Stimulated activated CD8-positive, alpha-beta memory T cell treated with anti-CD3 and anti-CD28 coated beads, Interleukin-4, amount 100 ng/mL, for 1 hour (primary cell): ENCODE results near the gene BAZ2B.
"Not testable (repeated sequence)": the region's sequence is repeated elsewhere in the genome, so short reads cannot be mapped to it uniquely, and the experiment has no call there.

Experiments
- DNase-seq, 2 donors: peaks; one replicate each; pipeline ENCODE4 v3.0.0-alpha.2; 2020; ENCODE audit warnings: low read depth in 2 of 2, low spot score in 1 of 2

BAZ2B gene, protein sequence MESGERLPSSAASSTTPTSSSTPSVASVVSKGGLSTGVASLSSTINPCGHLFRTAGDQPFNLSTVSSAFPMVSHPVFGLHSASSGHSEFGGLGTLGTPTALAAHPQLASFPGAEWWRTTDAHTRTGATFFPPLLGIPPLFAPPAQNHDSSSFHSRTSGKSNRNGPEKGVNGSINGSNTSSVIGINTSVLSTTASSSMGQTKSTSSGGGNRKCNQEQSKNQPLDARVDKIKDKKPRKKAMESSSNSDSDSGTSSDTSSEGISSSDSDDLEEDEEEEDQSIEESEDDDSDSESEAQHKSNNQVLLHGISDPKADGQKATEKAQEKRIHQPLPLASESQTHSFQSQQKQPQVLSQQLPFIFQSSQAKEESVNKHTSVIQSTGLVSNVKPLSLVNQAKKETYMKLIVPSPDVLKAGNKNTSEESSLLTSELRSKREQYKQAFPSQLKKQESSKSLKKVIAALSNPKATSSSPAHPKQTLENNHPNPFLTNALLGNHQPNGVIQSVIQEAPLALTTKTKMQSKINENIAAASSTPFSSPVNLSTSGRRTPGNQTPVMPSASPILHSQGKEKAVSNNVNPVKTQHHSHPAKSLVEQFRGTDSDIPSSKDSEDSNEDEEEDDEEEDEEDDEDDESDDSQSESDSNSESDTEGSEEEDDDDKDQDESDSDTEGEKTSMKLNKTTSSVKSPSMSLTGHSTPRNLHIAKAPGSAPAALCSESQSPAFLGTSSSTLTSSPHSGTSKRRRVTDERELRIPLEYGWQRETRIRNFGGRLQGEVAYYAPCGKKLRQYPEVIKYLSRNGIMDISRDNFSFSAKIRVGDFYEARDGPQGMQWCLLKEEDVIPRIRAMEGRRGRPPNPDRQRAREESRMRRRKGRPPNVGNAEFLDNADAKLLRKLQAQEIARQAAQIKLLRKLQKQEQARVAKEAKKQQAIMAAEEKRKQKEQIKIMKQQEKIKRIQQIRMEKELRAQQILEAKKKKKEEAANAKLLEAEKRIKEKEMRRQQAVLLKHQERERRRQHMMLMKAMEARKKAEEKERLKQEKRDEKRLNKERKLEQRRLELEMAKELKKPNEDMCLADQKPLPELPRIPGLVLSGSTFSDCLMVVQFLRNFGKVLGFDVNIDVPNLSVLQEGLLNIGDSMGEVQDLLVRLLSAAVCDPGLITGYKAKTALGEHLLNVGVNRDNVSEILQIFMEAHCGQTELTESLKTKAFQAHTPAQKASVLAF (N-terminal part only)

DNA sequence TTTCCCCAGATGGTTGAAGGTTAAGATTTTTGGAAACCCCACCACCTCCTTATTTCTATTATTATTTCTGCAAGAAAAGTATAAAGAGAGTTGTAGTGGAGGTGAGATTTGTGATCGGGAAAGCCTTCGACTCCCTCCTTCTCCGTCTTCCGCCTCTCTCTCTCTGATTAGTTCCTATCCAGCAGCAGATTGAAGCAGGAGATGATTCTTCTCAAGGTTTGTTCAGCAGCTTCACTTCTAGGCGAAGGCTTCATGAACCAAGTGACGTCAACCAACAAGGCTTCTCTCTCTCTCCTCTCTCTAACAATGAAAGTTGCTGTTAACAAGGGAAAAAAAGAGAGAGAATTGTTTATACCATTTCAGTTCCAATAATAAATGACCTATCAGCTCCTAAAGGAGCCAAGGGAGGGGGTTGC lies at the start of gene BAZ2B:
Gene BAZ2B (minus strand): TSS at position 263 of the 416 bp plus-strand sequence. CDS start 137,829 bp downstream, outside the sequence.
- no peak for DNase-seq

DNA sequence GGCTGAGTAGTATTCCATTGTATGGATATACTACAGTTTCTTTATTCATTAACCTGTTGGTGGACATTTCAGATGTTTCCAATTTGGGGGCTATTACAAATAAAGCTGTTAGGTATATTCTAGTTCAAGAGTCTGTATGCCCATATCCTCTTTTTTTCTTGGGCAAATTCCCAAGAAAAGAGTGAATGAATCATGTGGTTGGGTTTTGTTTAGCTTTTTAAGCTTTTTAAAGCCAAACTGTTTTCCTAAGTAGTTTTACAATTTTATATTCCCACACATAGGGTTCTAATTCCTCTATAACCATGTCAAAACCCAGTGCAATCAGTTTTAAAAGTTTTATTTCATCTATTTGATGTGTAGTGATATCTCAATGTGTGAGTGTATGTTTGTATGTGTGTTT lies 44.9 kb upstream of the BAZ2B start:
- no peak for DNase-seq

DNA sequence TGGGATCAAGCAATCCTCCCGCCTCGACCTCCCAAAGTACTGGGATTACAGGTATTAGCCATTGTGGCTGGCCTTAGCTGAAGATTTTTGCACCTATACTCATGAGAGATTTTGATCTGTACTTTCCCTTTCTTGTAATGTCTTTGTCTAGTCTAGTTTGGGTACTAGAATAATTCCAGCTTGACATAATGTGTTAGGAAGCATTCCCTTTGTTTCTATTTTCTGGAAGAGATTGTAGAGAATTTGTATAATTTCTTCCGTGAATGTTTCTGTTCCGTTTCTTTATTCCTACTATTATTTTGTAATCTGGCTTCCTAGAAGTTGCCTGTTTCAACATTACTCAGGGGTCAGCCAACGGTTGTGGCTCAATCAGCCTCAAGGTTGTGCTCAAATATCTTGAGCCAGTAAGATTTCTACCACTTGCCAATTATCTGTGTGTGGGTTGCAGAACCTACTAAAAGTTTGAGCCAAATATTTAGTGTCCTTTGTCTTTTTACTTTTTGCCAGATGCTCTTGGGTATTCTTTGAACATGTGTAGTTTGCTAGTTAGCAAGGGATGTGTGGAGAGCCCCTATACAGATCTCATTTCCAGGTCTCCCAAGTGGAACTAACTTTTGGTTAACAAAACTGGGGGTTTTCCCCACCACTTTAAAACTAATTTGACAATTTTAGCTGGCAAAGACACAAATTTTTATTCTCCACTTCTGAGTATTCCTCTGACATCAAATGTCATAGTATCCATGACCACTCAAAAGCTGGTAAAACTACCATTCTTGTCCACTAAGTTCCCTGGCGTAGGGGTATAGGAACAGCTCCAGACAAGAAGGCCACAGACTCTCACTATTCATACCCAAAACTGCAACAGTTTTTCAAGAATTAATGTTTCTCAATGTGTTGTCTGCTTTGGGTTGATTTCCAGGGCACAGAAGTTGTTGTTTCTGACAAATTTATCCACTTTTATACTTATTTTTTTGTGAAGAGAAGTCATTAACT lies 42.8 kb upstream of the BAZ2B start:
- DNase-seq: no peak

DNA sequence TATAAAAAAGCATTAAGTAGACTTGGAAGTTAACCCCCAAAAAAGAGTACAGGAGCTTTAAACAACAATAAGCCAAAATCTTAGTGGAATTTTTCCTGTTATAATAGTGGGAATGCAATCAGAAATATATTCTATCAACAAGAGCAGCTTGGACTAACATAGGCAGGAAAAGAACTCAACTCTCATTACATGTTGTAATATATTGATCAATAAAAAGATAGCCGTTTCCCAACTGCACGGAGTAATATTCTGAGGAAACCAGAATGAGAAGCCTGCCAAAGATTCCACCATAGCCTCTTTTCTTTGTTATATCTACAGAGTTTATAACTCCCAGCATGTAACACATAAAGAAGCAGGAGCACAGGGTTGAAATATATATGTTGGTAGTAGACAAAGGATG lies 37.6 kb upstream of the BAZ2B start:
- DNase-seq: no peak

DNA sequence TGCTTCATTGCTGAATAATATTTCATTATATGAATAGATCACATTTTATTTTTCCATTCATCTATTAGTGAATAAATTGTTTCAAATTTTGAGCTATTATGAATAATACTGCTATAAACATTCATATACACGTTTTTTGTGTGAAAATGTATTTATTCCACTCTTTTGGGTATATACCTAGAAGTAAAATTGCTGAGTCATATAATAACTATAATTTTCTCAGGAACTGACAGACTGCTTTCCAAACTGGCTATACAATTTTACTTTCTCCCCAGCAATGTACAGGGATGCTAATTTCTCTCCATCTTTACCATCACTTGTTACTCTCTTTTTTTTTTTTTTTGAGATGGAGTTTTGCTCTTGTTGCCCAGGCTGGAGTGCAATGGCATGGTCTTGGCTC lies 35.5 kb upstream of the BAZ2B start:
- no peak for DNase-seq

DNA sequence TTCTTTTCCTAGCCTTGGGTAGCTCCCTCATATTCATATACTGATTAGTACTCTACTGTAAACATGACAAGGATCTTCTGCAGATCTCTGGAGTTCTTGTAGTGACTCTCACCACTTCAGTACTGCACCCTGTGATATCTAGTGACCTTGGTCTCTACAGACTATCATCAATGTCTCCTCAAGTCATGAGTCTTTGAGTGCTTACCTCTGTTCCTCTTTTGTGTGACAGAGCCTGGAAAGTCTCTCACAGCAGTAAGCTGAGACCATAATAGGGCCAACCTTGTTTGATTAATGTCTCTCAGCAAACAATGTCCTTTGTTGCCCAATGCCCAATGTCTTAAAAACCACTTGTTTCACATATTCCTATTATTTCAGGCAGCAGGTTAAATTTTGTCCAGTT lies 34.2 kb upstream of the BAZ2B start:
- no peak for DNase-seq

DNA sequence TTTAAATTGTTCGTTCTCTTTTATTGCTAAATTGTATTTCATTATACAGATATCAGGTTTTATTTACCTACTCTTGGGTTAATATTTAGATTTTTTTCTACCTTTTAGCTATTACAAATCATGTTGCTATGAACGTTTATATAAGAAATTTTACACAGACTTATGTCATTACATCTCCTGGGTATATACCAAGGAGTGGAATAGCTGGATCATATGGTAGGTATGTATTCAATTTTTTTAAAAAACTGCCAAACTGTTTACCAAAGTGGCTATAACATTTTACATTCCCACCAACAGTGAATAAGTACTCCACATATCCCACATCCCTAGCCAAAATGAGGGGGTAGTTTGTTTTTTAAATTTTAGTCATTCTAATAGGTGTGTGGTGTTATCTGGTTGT lies 32.3 kb upstream of the BAZ2B start:
- DNase-seq: no peak

DNA sequence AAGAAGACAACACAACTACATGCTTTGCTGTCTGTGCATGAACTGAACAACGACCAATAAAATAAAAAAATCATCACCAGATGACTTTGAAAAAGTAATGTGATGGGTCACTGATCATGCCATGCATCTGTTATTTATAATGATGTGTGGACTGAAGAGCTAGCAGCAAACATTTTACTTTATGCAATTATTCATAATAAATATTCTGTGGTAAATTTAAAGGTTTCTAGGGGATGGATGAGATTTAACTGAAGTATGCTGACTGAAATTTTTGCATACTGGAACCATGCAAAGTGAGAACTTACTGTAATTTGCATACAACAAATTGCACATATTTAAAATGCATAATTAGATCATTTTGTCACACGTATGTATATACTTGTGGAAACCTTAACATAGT lies 31.3 kb upstream of the BAZ2B start:
- DNase-seq: no peak

DNA sequence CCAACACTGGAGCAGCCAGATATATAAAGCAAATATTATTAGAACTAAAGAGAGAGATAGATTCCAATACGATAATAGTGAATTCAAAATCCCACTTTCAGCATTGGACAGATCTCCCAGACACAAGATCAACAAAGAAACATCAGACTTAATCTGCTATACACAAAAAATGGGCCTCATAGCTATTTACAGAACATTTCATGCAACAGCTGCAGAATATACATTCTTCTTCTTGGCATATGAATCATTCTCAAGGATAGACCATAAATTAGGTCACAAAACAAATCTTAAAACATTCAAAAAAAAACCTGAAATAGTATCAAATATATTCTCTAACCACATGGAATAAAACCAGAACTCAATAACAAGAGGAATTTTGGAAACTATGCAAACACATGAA lies 23.8 kb upstream of the BAZ2B start:
- DNase-seq: no peak

DNA sequence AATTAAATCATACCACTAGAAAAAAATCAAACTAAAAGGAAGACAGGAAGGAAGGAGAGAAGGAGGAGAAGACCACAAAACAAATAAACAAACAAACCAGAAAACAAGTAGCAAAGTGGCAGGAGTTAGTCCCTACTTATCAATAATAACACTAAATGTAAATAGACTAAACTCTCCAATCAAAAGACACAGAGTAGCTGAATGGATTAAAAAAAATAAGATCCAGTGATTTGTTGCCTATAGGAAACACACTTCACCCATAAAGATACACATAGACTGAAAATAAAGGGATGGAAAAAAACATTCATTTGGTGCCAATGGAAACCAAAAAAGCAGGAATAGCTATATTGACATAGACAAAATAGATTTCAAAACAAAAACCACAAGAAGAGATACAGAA lies 23.4 kb upstream of the BAZ2B start:
- no peak for DNase-seq

DNA sequence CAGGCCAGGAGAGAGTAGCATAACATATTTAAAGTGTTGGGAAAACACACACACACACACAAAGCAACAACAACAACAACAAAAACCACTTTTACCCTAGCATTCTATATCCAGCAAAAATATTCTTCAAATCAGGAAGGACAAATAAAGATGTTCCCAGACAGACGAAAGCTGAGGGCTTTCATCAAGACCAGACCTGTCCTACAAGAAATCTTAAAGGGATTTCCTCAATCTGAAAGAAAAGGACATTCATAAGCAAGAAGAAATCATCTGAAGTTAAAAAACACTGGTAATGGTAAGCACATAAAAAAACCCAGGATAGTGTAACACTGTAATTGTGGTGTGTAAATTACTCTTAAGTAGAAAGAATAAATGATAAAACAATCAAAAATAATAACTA lies 22.7 kb upstream of the BAZ2B start:
- DNase-seq: no peak

DNA sequence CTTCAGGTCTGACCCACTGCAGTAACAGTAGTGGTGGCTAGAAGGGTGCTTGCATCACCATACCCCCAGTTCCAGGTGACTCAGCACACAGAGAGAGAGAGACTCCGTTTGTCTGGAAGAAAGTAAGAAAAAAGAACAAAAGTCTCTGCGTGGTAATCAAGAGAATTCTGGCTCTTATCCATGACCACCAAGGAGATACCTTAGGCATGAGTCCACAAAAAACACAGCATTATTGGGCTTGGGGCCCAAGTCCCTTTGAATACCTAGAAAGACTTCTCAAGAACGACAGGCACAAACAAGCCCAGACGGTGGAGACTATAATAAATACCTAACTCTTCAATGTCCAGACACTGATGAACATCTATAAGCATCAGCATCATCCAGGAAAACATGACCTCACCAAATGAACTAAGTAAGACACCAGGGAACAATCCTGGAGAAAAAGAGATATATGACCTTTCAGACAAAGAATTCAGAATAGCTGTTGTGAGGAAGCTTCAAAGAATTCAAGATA lies 21.7 kb upstream of the BAZ2B start:
- DNase-seq: no peak

DNA sequence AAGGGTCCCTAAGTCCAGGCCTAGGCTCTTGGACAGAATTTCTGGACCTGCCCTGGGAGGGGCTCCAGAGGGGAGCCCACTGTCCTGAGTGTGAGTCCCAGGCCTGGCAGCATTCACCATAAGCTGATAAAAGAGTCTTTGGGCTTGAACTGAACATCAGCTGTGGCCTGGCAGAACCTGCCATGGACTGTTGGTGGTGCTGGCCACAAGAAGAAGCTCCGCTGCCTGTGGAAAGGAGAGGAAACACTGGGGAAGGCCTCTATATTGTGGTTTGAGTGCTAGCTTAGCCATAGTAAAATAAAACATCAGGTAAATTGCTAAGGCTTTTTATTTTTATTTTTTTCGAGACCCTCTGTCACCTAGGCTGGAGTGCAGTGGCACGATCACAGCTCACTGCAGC lies 20.9 kb upstream of the BAZ2B start:
- no peak for DNase-seq

DNA sequence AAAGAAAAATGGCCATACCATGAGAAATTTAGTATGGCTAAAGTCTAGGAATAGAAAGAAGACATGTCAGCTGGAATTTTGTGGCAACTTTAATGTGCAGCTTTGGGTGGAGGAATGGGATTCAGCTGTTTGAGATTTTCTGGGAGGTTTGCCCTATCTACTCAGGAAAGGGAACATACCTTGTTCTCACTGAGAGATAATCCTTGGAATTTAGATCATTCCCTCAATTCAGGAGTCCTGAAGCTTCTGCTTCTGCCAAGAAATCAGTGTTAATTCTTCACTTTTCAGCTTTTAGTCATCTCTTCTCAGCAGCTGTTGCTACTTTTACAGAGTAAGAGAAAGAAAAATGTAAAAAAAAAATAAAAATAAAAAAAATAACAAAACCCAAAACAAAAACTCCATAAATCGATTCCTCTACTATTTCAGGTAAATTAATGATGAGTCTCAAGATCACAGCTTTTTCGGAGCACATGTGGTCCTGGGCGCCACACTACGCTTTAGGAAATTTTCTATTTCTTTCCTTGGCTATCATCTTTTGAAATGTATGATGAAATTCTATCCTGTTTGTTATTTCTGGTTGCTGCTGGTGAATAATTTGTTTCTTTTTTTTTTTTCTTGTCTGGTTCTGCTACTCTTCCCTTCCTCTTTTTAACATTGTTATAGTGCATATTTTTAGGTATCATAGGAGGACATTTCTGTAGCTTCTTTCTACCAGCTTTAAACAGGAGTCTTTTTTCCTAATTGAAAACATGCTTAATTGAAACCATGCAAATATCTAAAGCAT lies 18.9 kb upstream of the BAZ2B start:
- DNase-seq: no peak

DNA sequence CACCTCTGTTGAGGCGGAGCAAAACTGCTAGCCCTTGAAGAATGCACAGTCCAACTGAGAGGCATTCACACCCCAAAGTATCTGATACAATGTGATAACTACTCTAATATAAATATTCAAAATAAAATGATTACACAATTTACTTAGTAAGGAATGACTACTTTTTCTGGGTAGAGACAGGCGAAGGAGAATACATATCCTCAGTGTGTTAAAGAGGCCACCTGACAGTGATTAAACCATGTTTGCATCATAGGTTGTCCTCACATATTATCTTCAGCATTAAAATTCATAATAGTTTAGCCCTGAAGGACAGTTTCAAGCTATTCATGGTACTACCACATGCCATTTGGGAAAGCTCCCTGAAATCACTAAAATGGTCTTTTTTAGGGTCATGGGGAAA lies 16.9 kb upstream of the BAZ2B start:
- no peak for DNase-seq

DNA sequence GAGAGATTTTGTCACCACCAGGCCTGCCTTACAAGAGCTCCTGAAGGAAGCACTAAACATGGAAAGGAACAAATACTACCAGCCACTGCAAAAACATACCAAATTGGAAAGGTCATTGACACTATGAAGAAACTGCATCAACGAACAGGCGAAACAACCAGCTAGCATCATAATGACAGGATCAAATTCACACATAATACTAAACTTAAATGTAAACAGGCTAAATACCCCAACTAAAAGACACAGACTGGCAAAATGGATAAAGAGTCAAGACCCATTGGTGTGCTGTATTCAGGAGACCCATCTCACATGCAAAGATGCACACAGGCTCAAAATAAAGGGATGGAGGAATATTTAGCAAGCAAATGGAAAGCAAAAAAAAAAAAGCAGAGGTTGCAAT lies 9.3 kb upstream of the BAZ2B start:
- DNase-seq: not testable (repeated sequence)

DNA sequence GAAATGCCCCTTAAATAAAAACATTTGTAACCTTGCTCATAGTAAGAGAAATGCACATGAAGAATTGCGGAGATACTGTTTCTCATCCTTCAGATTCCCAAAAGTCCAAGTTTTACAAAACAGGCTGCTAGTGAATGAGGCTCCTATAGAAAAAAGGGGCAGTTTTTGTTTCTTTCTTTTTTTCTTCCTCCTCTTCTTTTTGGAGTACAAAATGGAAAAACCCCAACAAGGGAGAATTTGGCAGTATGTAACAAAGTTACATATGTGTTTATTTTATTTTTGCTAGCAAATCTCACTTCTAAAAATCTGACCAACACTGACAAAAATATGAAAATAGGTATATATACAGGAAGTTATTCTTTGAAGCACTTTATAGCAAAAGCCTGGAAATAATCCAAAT lies 7.1 kb upstream of the BAZ2B start:
- no peak for DNase-seq

DNA sequence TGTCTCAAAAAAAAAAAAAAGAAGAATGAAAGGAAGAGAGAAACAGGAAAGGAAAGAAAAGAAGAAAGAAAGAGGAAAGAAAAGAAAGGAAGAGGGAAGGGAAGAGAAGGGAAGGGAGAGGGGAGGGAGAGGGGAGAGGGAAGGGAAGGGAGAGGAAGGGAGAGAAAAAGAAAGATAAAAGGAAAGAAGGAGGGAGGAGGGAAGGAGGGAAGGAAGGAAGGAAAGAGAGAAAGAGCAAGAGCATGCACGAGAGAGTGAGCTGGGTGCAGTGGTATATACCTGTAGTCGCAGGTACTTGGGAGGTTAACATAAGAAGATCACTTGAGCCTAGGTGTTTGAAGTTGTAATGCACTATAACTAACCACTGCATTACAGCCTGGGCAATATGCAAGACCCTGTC lies 6.6 kb upstream of the BAZ2B start:
- DNase-seq: no peak

DNA sequence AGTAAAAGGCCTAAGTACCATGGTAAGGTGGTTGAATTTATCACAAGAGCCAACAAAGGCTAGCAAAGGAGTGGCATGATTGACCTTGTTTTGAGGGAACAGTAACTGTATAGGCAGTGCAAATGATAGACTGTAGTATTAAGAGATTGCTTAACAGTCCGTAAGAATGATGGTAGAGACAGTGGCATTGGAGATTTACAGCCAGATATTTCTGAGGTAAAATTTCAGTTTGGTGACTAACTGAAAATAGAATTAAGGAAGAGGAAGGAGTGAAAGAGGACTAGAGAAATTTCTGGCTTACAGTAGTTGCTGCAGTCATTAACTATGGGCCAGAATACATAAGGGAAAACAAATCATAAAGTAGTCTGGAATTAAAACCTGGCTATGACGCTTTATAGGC lies 4.4 kb upstream of the BAZ2B start:
- DNase-seq: no peak
